Measurements from ENCODE around the gene CD180.

CD180 gene

GRCh38 chr5:67234671-67235176 is 38.1 kb upstream of the CD180 start:
- H3K27me3 ChIP-seq (ENCODE audit: control insufficient read depth, insufficient read depth, low read length) = no peaks in the 10 kb centered on the region
- H3K4me1 ChIP-seq (ENCODE audit: control insufficient read depth, insufficient read depth, low read length) = peaks cover 7% of the 10 kb centered on the region; the same call in 1 of the 2 replicates
- no peak overlapping the region for H3K9ac ChIP-seq (ENCODE audit: low read length)
- H3K27ac ChIP-seq (ENCODE audit: low read depth, low read length) = no peak overlapping the region
- peaks cover 12% of the 10 kb centered on the region for H3K9me3 ChIP-seq (ENCODE audit: control insufficient read depth, insufficient read depth, low read depth, low read length)
- H3K36me3 ChIP-seq (ENCODE audit: control insufficient read depth, insufficient read depth, low read length) = no peaks in the 10 kb centered on the region
- no peak overlapping the region for H3K4me3 ChIP-seq (ENCODE audit: low read depth, low read length)

GRCh38 chr5:67233075-67233474 is 36.5 kb upstream of the CD180 start:
- Histone ChIP-seq H3K4me3 (ENCODE audit: low read depth, low read length) (no peak overlapping the region), H3K36me3 (ENCODE audit: control insufficient read depth, insufficient read depth, low read length) (no peaks in the 10 kb centered on the region), H3K4me1 (ENCODE audit: control insufficient read depth, insufficient read depth, low read length) (peaks cover 7% of the 10 kb centered on the region; the same call in 1 of the 2 replicates), H3K9me3 (ENCODE audit: control insufficient read depth, insufficient read depth, low read depth, low read length) (peaks cover 16% of the 10 kb centered on the region), H3K9ac (ENCODE audit: low read length) (no peak overlapping the region), H3K27me3 (ENCODE audit: control insufficient read depth, insufficient read depth, low read length) (no peaks in the 10 kb centered on the region), H3K27ac (ENCODE audit: low read depth, low read length) (no peak overlapping the region)

GRCh38 chr5:67223211-67223610 is 26.6 kb upstream of the CD180 start:
- Histone ChIP-seq H3K4me1 (ENCODE audit: control insufficient read depth, insufficient read depth, low read length) (no peaks in the 10 kb centered on the region), H3K4me3 (ENCODE audit: low read depth, low read length) (no peak overlapping the region), H3K9ac (ENCODE audit: low read length) (no peak overlapping the region), H3K36me3 (ENCODE audit: control insufficient read depth, insufficient read depth, low read length) (no peaks in the 10 kb centered on the region), H3K9me3 (ENCODE audit: control insufficient read depth, insufficient read depth, low read depth, low read length) (no peaks in the 10 kb centered on the region), H3K27me3 (ENCODE audit: control insufficient read depth, insufficient read depth, low read length) (no peaks in the 10 kb centered on the region), H3K27ac (ENCODE audit: low read depth, low read length) (no peak overlapping the region)

GRCh38 chr5:67222243-67223025 is 25.8 kb upstream of the CD180 start:
- H3K9ac ChIP-seq (ENCODE audit: low read length) = no peak overlapping the region
- H3K4me3 ChIP-seq (ENCODE audit: low read depth, low read length) = no peak overlapping the region
- no peaks in the 10 kb centered on the region for H3K36me3 ChIP-seq (ENCODE audit: control insufficient read depth, insufficient read depth, low read length)
- no peaks in the 10 kb centered on the region for H3K27me3 ChIP-seq (ENCODE audit: control insufficient read depth, insufficient read depth, low read length)
- no peaks in the 10 kb centered on the region for H3K4me1 ChIP-seq (ENCODE audit: control insufficient read depth, insufficient read depth, low read length)
- H3K27ac ChIP-seq (ENCODE audit: low read depth, low read length) = no peak overlapping the region
- no peaks in the 10 kb centered on the region for H3K9me3 ChIP-seq (ENCODE audit: control insufficient read depth, insufficient read depth, low read depth, low read length)

- Histone ChIP-seq H3K9ac (ENCODE audit: low read length) (no peak overlapping the region), H3K36me3 (ENCODE audit: control insufficient read depth, insufficient read depth, low read length) (no peaks in the 10 kb centered on the region), H3K27me3 (ENCODE audit: control insufficient read depth, insufficient read depth, low read length) (no peaks in the 10 kb centered on the region), H3K4me3 (ENCODE audit: low read depth, low read length) (no peak overlapping the region), H3K9me3 (ENCODE audit: control insufficient read depth, insufficient read depth, low read depth, low read length) (no peaks in the 10 kb centered on the region), H3K27ac (ENCODE audit: low read depth, low read length) (no peak overlapping the region), H3K4me1 (ENCODE audit: control insufficient read depth, insufficient read depth, low read length) (no peaks in the 10 kb centered on the region)
Observed at GRCh38 chr5:67221487-67222242, 25.1 kb upstream of the CD180 start.

- H3K9ac ChIP-seq (ENCODE audit: low read length) = no peak overlapping the region
Observed at GRCh38 chr5:67216564-67216963, 20.0 kb upstream of the CD180 start.

GRCh38 chr5:67215519-67216471 is 19.2 kb upstream of the CD180 start:
- no peak overlapping the region for H3K27ac ChIP-seq (ENCODE audit: low read depth, low read length)
- H3K4me3 ChIP-seq (ENCODE audit: low read depth, low read length) = no peak overlapping the region

More at GRCh38 chr5:67216564-67216963, 20.0 kb upstream of the CD180 start:
- Histone ChIP-seq H3K9me3 (ENCODE audit: control insufficient read depth, insufficient read depth, low read depth, low read length) (no peaks in the 10 kb centered on the region), H3K27ac (ENCODE audit: low read depth, low read length) (no peak overlapping the region), H3K27me3 (ENCODE audit: control insufficient read depth, insufficient read depth, low read length) (no peaks in the 10 kb centered on the region), H3K36me3 (ENCODE audit: control insufficient read depth, insufficient read depth, low read length) (no peaks in the 10 kb centered on the region), H3K4me3 (ENCODE audit: low read depth, low read length) (no peak overlapping the region), H3K4me1 (ENCODE audit: control insufficient read depth, insufficient read depth, low read length) (peaks cover 5% of the 10 kb centered on the region; the same call in 1 of the 2 replicates)

GRCh38 chr5:67214707-67215447 is 18.3 kb upstream of the CD180 start:
- Histone ChIP-seq H3K4me1 (ENCODE audit: control insufficient read depth, insufficient read depth, low read length) (peaks cover 5% of the 10 kb centered on the region; the same call in 1 of the 2 replicates), H3K36me3 (ENCODE audit: control insufficient read depth, insufficient read depth, low read length) (no peaks in the 10 kb centered on the region), H3K4me3 (ENCODE audit: low read depth, low read length) (no peak overlapping the region), H3K9me3 (ENCODE audit: control insufficient read depth, insufficient read depth, low read depth, low read length) (no peaks in the 10 kb centered on the region), H3K9ac (ENCODE audit: low read length) (no peak overlapping the region), H3K27ac (ENCODE audit: low read depth, low read length) (no peak overlapping the region), H3K27me3 (ENCODE audit: control insufficient read depth, insufficient read depth, low read length) (no peaks in the 10 kb centered on the region)

More at GRCh38 chr5:67215519-67216471, 19.2 kb upstream of the CD180 start:
- peaks cover 5% of the 10 kb centered on the region; the same call in 1 of the 2 replicates for H3K4me1 ChIP-seq (ENCODE audit: control insufficient read depth, insufficient read depth, low read length)
- H3K36me3 ChIP-seq (ENCODE audit: control insufficient read depth, insufficient read depth, low read length) = no peaks in the 10 kb centered on the region
- H3K27me3 ChIP-seq (ENCODE audit: control insufficient read depth, insufficient read depth, low read length) = no peaks in the 10 kb centered on the region
- no peak overlapping the region for H3K9ac ChIP-seq (ENCODE audit: low read length)
- no peaks in the 10 kb centered on the region for H3K9me3 ChIP-seq (ENCODE audit: control insufficient read depth, insufficient read depth, low read depth, low read length)

- Histone ChIP-seq H3K27ac (ENCODE audit: low read depth, low read length) (no peak overlapping the region), H3K9ac (ENCODE audit: low read length) (no peak overlapping the region), H3K4me3 (ENCODE audit: low read depth, low read length) (no peak overlapping the region), H3K27me3 (ENCODE audit: control insufficient read depth, insufficient read depth, low read length) (no peaks in the 10 kb centered on the region), H3K36me3 (ENCODE audit: control insufficient read depth, insufficient read depth, low read length) (no peaks in the 10 kb centered on the region), H3K4me1 (ENCODE audit: control insufficient read depth, insufficient read depth, low read length) (peaks cover 5% of the 10 kb centered on the region; the same call in 1 of the 2 replicates), H3K9me3 (ENCODE audit: control insufficient read depth, insufficient read depth, low read depth, low read length) (no peaks in the 10 kb centered on the region)
Observed at GRCh38 chr5:67214036-67214435, 17.4 kb upstream of the CD180 start.

- H3K27me3 ChIP-seq (ENCODE audit: control insufficient read depth, insufficient read depth, low read length) = no peaks in the 10 kb centered on the region
- no peaks in the 10 kb centered on the region for H3K36me3 ChIP-seq (ENCODE audit: control insufficient read depth, insufficient read depth, low read length)
- no peak overlapping the region for H3K9ac ChIP-seq (ENCODE audit: low read length)
- peaks cover 5% of the 10 kb centered on the region; the same call in 1 of the 2 replicates for H3K4me1 ChIP-seq (ENCODE audit: control insufficient read depth, insufficient read depth, low read length)
- no peak overlapping the region for H3K4me3 ChIP-seq (ENCODE audit: low read depth, low read length)
- H3K27ac ChIP-seq (ENCODE audit: low read depth, low read length) = no peak overlapping the region
- H3K9me3 ChIP-seq (ENCODE audit: control insufficient read depth, insufficient read depth, low read depth, low read length) = no peaks in the 10 kb centered on the region
Observed at GRCh38 chr5:67211926-67212325, 15.3 kb upstream of the CD180 start.

Data from HUES6 (cell line).